Stimulated activated CD4-positive, alpha-beta T cell treated with anti-CD3 and anti-CD28 coated beads, Interleukin-15, amount 100 ng/mL, for 48 hours (primary cell): ENCODE results near the gene SMCO2.

Experiments
- DNase-seq, 2 donors: peaks; one replicate each; pipeline ENCODE4 v3.0.0-alpha.2; 2020; ENCODE audit warnings: low read depth in 2 of 2

SMCO2 gene

DNA sequence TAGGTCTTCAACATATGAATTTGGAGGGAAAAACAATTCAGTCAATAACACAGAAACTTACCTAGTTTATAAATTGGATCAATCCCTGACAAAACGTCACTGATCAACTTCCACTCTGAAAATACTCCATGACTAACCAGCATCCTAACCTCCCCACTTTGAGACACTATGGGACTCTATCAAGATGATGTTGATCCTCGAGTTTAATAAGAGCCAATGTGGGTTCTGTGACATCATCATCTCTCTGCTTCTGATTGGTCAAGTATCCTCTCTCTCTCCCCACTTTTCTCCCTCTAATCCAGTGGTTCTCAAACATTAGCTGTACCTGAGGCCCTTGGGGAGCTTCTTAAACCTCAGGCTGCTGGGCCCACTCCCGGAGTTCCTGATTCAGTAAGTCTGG, at the start of gene SMCO2:
Gene SMCO2 (plus strand): TSS at position 301 of the 400 bp plus-strand sequence. CDS start 23,896 bp downstream, outside the sequence.
- DNase-seq: no peak

DNA sequence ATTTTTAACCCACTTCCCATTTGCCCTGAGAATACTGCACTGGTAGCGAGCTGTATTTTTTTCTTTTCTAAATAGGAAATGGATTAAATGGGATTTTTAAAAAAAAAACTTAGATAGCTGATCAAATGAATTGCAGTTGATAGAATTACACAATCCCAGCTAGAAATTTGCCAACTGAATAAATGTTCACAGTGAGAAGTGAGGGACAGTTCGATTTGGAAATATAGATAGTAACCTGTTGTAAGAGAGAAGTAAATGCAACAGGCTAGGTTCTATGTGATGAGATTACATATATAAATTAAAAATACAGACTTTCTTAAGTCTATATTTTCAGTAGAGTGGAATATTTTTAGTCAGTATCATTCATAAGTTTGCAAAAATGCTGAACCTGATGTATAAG, 48.1 kb upstream of the SMCO2 start:
- no peak for DNase-seq

DNA sequence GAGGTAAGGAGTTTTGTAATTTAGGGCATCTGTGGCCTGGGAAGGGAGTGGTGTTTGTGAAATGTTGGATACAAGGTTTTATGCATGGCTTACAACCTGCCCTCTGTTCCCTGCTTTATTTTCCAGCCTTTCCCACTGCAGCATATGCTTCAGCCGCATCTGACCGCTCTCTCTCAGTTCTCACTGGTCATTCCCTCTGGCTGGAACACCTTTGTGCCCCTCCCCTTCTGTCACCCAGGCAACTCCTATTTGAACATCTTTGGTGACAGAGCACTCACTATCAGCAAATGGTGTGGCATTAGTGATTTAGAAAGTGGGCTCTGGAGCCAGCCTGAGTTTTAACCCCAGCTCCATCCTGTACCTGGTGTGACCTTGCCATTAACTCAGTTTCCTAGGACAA, 47.5 kb upstream of the SMCO2 start:
- no peak for DNase-seq

DNA sequence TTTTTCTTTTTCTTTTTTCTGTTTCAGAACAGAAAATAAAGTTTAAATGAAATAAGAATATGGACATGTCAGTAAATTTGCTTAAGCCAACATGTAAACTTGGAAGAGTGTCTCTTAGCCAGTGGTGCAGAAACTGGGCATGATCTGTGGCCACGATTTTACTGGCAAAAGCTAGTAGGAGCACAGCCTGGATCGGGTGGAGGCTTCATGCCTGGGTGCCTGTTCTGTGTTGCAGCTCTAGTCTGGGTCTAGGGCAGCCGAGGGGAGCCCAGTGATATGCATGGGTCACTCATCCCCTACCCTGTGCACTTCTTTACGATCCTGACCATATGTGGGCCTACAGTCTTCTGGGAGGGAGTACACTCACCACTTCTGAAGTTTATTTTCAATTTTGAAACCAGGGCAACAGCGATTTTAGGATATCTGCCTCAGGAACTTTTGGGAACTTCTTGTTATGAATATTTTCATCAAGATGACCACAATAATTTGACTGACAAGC, 45.6 kb upstream of the SMCO2 start:
- no peak for DNase-seq

- no peak for DNase-seq
Observed at GRCh38 chr12:27412047-27412446, 34.5 kb upstream of the SMCO2 start.

DNA sequence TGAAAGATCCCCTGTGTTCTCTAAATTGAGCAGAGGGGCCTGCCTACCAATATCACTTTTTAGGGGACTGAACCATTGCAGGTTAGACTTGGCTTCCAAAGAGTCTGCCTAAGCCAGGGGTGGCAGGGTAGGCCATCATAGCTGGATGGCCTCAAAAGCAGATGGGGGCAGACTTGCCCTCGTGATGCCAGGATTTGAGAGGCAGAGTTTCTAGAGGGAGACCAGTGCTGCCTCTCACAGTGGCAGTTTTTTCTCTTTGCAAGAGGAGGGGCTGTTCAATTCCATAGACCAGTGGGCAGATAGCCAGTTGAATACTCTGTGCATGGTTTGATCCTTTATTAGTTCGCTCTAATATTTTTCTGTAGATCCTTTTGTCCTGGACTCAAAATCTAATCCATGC, 23.8 kb upstream of the SMCO2 start:
- no peak for DNase-seq

- DNase-seq: no peak
Observed at GRCh38 chr12:27424631-27425230, 21.8 kb upstream of the SMCO2 start.

DNA sequence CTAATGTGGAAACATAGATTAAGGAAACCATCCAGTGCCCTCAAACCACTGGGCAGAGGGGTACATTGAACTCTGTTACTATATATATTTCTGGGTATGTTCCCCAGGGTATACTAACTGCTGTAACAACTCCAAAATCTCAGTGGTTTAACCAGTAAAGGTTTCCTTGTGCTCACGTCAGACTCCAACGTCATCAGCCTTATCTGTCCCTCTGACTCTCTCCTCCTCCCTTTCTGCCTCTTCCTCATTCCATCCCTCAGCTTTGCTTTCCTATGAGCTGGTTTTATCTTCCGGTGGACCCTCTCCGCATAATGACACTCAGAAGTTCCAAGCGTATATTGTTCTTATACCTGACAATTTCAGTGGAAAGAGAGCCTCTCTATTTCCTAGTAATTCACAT, 21.2 kb upstream of the SMCO2 start:
- no peak for DNase-seq

- DNase-seq: no peak
Observed at GRCh38 chr12:27426743-27427487, 19.6 kb upstream of the SMCO2 start.

DNA sequence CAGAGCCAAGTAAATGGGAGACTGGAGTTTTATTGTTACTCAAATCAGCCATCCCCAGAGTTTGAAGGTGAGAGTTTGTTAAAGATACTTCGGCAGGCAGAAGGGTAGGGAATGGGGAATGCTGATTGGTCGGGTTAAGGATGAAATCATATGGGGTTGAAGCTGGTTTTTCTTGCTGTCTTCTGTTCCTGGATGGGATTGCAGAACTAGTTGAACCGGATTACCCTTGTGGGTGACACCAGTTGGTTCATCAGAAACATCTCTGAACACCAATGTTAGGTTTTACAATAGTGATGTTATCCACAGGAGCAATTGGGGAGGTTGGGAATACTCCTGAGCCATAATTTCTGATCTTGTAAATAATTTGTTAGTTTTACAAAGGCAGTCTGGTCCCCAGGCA, 18.7 kb upstream of the SMCO2 start:
- DNase-seq: no peak

DNA sequence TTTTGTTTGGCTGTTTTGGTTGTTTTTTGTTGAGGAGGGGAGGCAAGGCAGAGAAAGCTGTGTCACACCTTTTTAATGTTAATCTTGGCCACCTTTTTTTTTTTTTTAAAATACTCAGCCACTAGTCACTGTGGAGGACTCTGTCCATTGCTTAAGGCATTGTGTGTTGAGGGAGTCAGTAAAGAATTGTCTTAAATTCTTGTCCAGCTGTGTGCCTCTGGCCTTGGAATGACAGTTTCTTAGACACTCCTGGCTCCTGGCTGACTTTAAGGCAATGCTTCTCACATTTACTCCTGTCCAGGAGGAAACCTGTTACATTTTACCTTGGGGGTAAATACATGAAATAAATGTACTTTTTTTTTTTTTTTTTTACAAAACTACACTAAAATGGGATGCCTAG, 18.1 kb upstream of the SMCO2 start:
- no peak for DNase-seq

- no peak for DNase-seq
Observed at GRCh38 chr12:27429606-27430005, 16.9 kb upstream of the SMCO2 start.

GRCh38 chr12:27431185-27431584, 15.4 kb upstream of the SMCO2 start:
- no peak for DNase-seq

GRCh38 chr12:27434673-27435565, 11.6 kb upstream of the SMCO2 start:
- no peak for DNase-seq

DNA sequence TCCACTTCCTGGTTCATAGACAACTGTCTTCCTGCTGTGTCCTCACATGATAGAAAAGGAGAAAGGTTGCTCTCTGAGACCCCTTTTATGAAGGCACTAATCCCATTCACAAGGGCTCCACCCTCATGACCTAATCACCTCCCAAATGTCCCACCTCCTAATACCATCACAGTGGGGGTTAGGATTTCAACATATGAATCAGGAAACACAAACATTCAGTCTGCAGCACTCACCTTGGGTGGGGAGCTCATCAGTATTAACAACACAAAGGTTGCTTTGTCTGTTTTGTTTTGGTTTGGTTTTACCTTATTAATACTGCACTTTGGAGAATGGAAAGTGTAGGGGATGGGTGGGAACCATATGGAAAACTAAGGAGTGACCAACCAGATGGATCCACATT, 10.5 kb upstream of the SMCO2 start:
- DNase-seq: no peak

GRCh38 chr12:27436768-27437167, 9.8 kb upstream of the SMCO2 start:
- DNase-seq: no peak

GRCh38 chr12:27437839-27438238, 8.7 kb upstream of the SMCO2 start:
- no peak for DNase-seq

- no peak for DNase-seq
Observed at GRCh38 chr12:27447761-27448160, 1.2 kb downstream of the SMCO2 start.

- no peak for DNase-seq
Observed at GRCh38 chr12:27449026-27449425, 2.5 kb downstream of the SMCO2 start.

DNA sequence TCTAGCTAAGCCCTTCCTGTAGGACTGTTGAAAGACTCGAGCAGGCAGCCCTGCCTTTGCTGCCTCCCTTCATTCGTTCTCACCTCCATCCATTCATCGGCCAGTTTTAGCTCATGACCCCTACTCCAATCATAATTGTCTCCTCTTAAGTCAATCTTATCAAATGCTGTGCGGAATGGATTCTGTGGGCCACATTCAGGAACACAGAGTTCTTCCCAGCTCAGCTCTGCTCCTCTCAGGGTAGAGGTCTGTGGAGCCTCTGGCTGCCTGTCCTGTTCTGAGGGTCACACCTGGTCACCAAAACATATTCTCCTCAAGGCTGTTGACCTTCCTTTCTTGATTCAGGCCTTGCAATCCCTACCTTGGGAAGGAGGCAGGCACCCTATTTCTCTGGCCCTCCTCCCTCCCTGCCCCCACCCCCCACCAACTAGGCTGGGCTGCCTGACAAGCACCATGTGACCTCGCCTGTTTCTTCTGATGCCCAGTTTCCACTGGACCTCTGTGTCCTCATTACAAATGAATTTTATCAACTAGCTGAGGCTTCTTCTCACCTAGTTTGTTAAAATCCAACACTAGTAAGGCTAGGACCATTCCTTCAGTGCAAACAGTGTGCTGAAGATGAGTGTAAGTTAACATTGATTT, 3.5 kb downstream of the SMCO2 start:
- DNase-seq: no peak

DNA sequence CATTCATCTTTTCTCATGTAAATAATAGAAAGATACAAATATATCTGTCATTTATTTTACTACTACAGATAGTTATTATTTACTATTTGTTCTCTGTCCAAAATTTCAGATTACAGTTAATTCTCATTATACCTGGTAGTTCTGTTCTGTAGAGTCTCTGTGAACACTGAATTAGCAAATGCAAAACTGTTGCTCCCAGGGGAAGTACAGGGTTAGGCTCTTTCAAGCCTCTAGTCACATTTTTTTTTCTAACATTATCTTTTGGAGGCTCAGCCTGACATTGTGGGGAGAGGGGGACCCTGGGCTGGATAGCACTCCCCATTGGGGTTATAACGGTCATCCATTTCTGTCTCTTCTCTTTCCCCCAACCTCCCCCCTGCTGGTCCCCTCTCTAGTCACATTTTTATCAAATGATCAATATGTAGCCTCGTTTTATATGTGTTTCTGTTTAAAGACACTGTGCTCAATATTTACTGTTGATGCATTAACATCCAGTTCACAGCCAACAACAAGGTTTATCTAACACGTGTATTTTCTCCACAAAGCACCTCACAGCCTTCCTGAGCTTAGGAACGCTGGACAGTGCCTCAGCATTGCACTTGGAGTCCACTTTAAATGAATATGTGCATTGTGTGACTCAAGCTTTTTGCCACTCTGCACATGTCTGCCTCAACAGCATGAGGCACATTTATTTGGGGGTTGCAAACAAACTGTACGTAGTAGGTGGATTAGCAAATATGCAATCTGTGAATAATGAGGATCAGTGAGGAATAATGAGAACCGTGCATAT, 4.7 kb downstream of the SMCO2 start:
- no peak for DNase-seq
